PC-3 (cell line): ENCODE measurements around the gene MPP2. TPM values are rescaled to one million over a fixed set of nuclear protein-coding genes. Genes with fewer than 3 reads are reported as not detected.

ENCODE experiments used
- ATAC-seq: fragments of 200-7000 bp; cut with Tn5 transposase; 2 replicates; pipeline ENCODE4 v1.9.1; 2020; ENCODE audit warnings: mild to moderate bottlenecking, moderate library complexity
- BruUV-seq: library from RNA; stranded (reverse); fragments of 400-500 nt; replicated peaks from 2 replicates; lab custom pipeline; 2021; lab: Mats Ljungman, UMichigan
- CTCF ChIA-PET: fragments of 300-600 bp; sonication (Branson Sonifier 250); formaldehyde crosslinking; loops from one replicate; lab custom pipeline; 2022; ENCODE audit warnings: antibody characterized with exemption; lab: Charles Lee
- POLR2A ChIA-PET: fragments of 300-600 bp; sonication (Branson Sonifier 250); formaldehyde crosslinking; loops from one replicate; lab custom pipeline; 2022; ENCODE audit warnings: antibody characterized with exemption; ENCODE audit not compliant: unreplicated experiment; lab: Charles Lee
- DNase-seq: peaks from one replicate; pipeline ENCODE4 v3.0.0-alpha.2; 2015
- H2AFZ ChIP-seq: fragments of 300-600 bp; sonication (generic); 2 replicates; pipeline ENCODE4 v1.6.0; 2016; ENCODE audit warnings: antibody characterized with exemption, low read length
- H3F3A ChIP-seq: fragments of 300-600 bp; sonication (generic); one replicate; pipeline ENCODE4 v1.6.0; 2017; ENCODE audit warnings: antibody characterized with exemption, low read length, control low read depth, mild to moderate bottlenecking; ENCODE audit not compliant: unreplicated experiment
- H3K27ac ChIP-seq: fragments of 300-600 bp; sonication (generic); 2 replicates; pipeline ENCODE4 v1.5.1; 2016; ENCODE audit warnings: mild to moderate bottlenecking, low read length
- H3K27me3 ChIP-seq: fragments of 300-600 bp; sonication (generic); 2 replicates; pipeline ENCODE4 v1.6.1; 2016; ENCODE audit warnings: low read length, mixed read lengths
- H3K36me3 ChIP-seq: fragments of 300-600 bp; sonication (generic); 2 replicates; pipeline ENCODE4 v1.6.1; 2016; ENCODE audit warnings: low read depth, mixed run types, low read length, mixed read lengths
- H3K4me1 ChIP-seq: fragments of 300-600 bp; sonication (generic); 2 replicates; pipeline ENCODE4 v1.5.1; 2016; ENCODE audit warnings: low read length; ENCODE audit not compliant: insufficient read depth
- H3K4me2 ChIP-seq: fragments of 300-600 bp; sonication (generic); 2 replicates; pipeline ENCODE4 v1.6.0; 2016; ENCODE audit warnings: low read length
- H3K4me3 ChIP-seq: fragments of 300-600 bp; sonication (generic); 2 replicates; pipeline ENCODE4 v1.5.1; 2016; ENCODE audit warnings: mild to moderate bottlenecking, low read length, mixed read lengths
- H3K79me2 ChIP-seq: fragments of 300-600 bp; sonication (generic); 2 replicates; pipeline ENCODE4 v1.6.1; 2017; ENCODE audit warnings: low read length, mixed read lengths
- H3K9ac ChIP-seq: fragments of 300-600 bp; sonication (generic); 2 replicates; pipeline ENCODE4 v1.6.0; 2016; ENCODE audit warnings: mild to moderate bottlenecking, low read length
- H3K9me2 ChIP-seq: fragments of 300-600 bp; sonication (generic); replicated peaks from 2 replicates; pipeline ENCODE4 v1.6.1; 2016; ENCODE audit warnings: mixed run types, low read length, mixed read lengths
- H3K9me3 ChIP-seq: fragments of 300-600 bp; sonication (generic); 2 replicates; pipeline ENCODE4 v1.6.1; 2016; ENCODE audit warnings: low read length, mixed read lengths
- H4K20me1 ChIP-seq: fragments of 300-600 bp; sonication (generic); 2 replicates; pipeline ENCODE4 v1.6.1; 2016; ENCODE audit warnings: low read length, mixed read lengths
- EZH2 ChIP-seq: fragments of 300-600 bp; sonication (generic); IDR thresholded peaks from one replicate; pipeline ENCODE4 v1.6.1; 2017; ENCODE audit warnings: antibody characterized with exemption, mild to moderate bottlenecking, low read length; ENCODE audit not compliant: unreplicated experiment
- EZH2phosphoT487 ChIP-seq: fragments of 300-600 bp; sonication (generic); IDR thresholded peaks from 2 replicates; pipeline ENCODE4 v1.6.1; 2018; ENCODE audit warnings: mild to moderate bottlenecking, antibody characterized with exemption, low read length, borderline replicate concordance
- intact Hi-C: fragments of 100-400 bp; cut with micrococcal nuclease; formaldehyde crosslinking; loops from 2 replicates; pipeline ENCODE4 v1.9.0; 2023
- total RNA-seq: library from RNA; depleted of rRNA; stranded (reverse); fragments of >200 nt; gene quantifications from 2 replicates; pipeline ENCODE4 v1.2.3, GENCODE V29; 2014
- TF ChIP-seq, protein P1 (sequence below): fragments of 300-600 bp; sonication (generic); conservative IDR thresholded peaks from 2 replicates; pipeline ENCODE4 v1.5.1; 2017; ENCODE audit warnings: antibody characterized with exemption, low read depth, mild to moderate bottlenecking, low read length

The MPP2 gene
- total RNA-seq, 1 experiment from 2014 or later, result 8.2 TPM

DNA sequence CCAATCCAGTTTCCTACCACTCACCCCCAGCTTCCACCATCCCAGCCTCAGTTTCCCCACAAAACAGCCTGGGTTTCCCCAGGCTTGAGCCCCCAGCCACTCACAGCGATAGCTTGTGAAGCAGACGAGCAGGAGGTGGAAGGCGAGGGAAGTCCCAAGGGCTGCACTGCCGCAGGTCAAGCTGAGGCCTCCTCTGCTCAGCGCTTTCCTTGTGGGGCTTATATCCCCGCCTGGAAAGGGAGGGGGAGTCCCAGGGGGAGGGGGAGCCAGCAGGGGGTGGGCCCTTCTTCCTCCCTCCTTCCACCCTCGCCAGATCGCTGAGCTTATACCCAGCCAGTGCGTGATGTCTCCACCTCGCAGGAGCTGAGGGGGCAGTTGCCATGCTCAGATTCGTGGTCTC is 46.4 kb upstream of the MPP2 start, which contains the start of gene PYY:
PYY (minus strand) TSS at position 195 of the 400 bp plus-strand sequence. CDS start 457 bp downstream, outside the sequence.
- no peaks in the 10 kb centered on the region for H3K9me2 ChIP-seq
- H3K9ac ChIP-seq, result no peak within 1 kb of the TSS
- H3K27ac ChIP-seq, result no peak within 1 kb of the TSS
- H3K4me1 ChIP-seq, result no peaks in the 10 kb centered on the region
- DNase-seq, result no peak
- intact Hi-C loops, result no loop called here
- ChIA-PET POLR2A (no interaction called here), CTCF (no interaction called here)
- no peak within 1 kb of the TSS for H3K4me2 ChIP-seq
- no peak within 1 kb of the TSS for H2AFZ ChIP-seq
- no peak for TF ChIP-seq EZH2
- no peak for TF ChIP-seq EZH2phosphoT487
- TF ChIP-seq, protein P1, sequence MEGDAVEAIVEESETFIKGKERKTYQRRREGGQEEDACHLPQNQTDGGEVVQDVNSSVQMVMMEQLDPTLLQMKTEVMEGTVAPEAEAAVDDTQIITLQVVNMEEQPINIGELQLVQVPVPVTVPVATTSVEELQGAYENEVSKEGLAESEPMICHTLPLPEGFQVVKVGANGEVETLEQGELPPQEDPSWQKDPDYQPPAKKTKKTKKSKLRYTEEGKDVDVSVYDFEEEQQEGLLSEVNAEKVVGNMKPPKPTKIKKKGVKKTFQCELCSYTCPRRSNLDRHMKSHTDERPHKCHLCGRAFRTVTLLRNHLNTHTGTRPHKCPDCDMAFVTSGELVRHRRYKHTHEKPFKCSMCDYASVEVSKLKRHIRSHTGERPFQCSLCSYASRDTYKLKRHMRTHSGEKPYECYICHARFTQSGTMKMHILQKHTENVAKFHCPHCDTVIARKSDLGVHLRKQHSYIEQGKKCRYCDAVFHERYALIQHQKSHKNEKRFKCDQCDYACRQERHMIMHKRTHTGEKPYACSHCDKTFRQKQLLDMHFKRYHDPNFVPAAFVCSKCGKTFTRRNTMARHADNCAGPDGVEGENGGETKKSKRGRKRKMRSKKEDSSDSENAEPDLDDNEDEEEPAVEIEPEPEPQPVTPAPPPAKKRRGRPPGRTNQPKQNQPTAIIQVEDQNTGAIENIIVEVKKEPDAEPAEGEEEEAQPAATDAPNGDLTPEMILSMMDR, result no peak
- ATAC-seq, result no peak
- H4K20me1 ChIP-seq, result no peaks in the 10 kb centered on the region
- H3K27me3 ChIP-seq, result no peaks in the 10 kb centered on the region
- no peaks in the 10 kb centered on the region for H3K9me3 ChIP-seq
- H3K36me3 ChIP-seq, result no peaks in the 10 kb centered on the region
- no peaks in the 10 kb centered on the region for H3K79me2 ChIP-seq
- no peaks in the 10 kb centered on the region for H3F3A ChIP-seq
- BruUV-seq, result no TSS peak
- no peak within 1 kb of the TSS for H3K4me3 ChIP-seq

DNA sequence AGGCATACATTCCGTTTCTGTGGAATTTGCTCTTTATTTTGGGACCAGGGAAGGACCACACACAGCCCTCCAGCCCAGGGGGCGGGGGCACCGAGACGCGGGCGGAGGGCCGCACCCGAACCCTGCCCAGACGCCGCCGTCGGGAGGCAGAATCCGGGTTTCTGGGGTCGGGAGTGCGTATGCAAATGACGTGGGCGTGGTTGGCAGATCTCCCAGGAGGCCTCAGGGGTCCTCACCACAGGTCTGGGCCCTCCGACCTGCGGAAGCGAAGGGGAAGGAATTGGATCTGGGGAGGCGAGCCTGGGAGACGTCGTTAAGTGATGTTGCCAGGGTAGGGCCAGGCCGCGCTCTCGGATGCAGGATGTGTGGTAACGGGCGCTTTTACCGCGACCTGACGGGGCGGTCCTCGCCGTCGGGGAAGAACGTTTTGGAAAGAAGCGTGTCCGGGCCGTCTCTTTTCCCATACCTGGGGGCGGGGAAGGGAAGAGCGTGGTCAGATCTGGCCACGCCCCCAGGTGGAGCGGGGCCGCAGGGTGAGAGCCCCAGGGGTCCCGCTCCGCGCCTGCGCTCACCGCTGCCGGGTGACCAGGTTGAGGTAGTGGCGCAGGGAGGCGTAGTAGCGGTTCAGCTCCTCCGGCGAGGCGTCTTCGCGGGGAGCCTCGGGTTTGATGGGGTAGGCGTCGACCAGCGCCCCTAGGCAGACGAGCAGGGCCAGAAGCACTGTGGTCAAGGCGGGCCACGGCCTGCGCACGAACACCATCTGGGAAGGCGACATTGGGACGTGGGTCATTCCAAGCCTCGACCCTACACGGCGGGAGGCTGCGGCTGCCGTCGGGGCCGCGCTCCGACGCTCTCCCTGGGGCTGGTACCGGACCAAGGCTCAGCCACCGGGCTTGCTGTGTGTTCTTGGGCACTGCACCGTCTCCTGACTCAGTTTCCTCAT is 45.7 kb upstream of the MPP2 start:
- CTCF ChIA-PET, result no interaction called here
- Histone ChIP-seq H3K4me2 (no peak overlapping the region), H2AFZ (no peak overlapping the region)

More for the DNA sequence above, 45.7 kb upstream of the MPP2 start:
- no TSS peak for BruUV-seq
- H3K4me3 ChIP-seq, result no peak overlapping the region
- H3F3A ChIP-seq, result no peaks in the 10 kb centered on the region
- no peaks in the 10 kb centered on the region for H3K79me2 ChIP-seq
- no peaks in the 10 kb centered on the region for H3K9me2 ChIP-seq
- H3K9me3 ChIP-seq, result no peaks in the 10 kb centered on the region
- DNase-seq, result no peak
- H3K27ac ChIP-seq, result no peak overlapping the region
- H4K20me1 ChIP-seq, result no peaks in the 10 kb centered on the region
- TF ChIP-seq EZH2 (no peak), EZH2phosphoT487 (no peak)
- TF ChIP-seq, protein P1, result no peak
- H3K4me1 ChIP-seq, result no peaks in the 10 kb centered on the region
- intact Hi-C loops, result no loop called here
- ATAC-seq, result no peak
- H3K27me3 ChIP-seq, result no peaks in the 10 kb centered on the region
- H3K9ac ChIP-seq, result no peak overlapping the region
- H3K36me3 ChIP-seq, result no peaks in the 10 kb centered on the region
- POLR2A ChIA-PET, result no interaction called here
